DOHH2 (cell line): ENCODE data around the gene CPN2.

Experiments used
- H3F3A ChIP-seq: fragments of 200-600 bp; sonication (generic), shearing (Covaris generic); 2 replicates; pipeline ENCODE4 v1.6.0; 2016; ENCODE audit warnings: antibody characterized with exemption, mild to moderate bottlenecking; ENCODE audit not compliant: control insufficient read depth, insufficient read depth
- H3K27ac ChIP-seq: fragments of 200-600 bp; sonication (generic); 2 replicates; pipeline ENCODE4 v1.5.1; 2014; ENCODE audit warnings: low read depth, mild to moderate bottlenecking, low read length, moderate library complexity
- H3K27me3 ChIP-seq: fragments of 200-600 bp; sonication (generic); 2 replicates; pipeline ENCODE4 v1.6.1; 2014; ENCODE audit warnings: mild to moderate bottlenecking, low read length, mixed read lengths; ENCODE audit not compliant: control insufficient read depth
- H3K36me3 ChIP-seq: fragments of 200-600 bp; sonication (generic); 2 replicates; pipeline ENCODE4 v1.6.1; 2014; ENCODE audit warnings: mild to moderate bottlenecking, low read length, moderate library complexity, mixed read lengths; ENCODE audit not compliant: control insufficient read depth
- H3K4me1 ChIP-seq: fragments of 200-600 bp; sonication (generic); 2 replicates; pipeline ENCODE4 v1.6.1; 2014; ENCODE audit warnings: mild to moderate bottlenecking, low read length, mixed read lengths; ENCODE audit not compliant: control insufficient read depth
- H3K4me2 ChIP-seq: fragments of 200-600 bp; sonication (generic); 2 replicates; pipeline ENCODE4 v1.6.0; 2014; ENCODE audit warnings: mild to moderate bottlenecking, low read length, moderate library complexity
- H3K4me3 ChIP-seq: fragments of 200-600 bp; sonication (generic); 2 replicates; pipeline ENCODE4 v1.5.1; 2014; ENCODE audit warnings: mild to moderate bottlenecking, low read length, mixed read lengths
- H3K79me2 ChIP-seq: fragments of 200-600 bp; sonication (generic); 2 replicates; pipeline ENCODE4 v1.6.1; 2014; ENCODE audit warnings: mild to moderate bottlenecking, low read length, mixed read lengths; ENCODE audit not compliant: control insufficient read depth
- H3K9me2 ChIP-seq: fragments of 200-600 bp; sonication (generic); replicated peaks from 2 replicates; pipeline ENCODE4 v1.6.1; 2014; ENCODE audit warnings: mild to moderate bottlenecking, low read length, mixed read lengths; ENCODE audit not compliant: control insufficient read depth
- H3K9me3 ChIP-seq: fragments of 200-600 bp; sonication (generic); 2 replicates; pipeline ENCODE4 v1.6.1; 2014; ENCODE audit warnings: antibody characterized with exemption, low read length, mixed read lengths; ENCODE audit not compliant: control insufficient read depth, insufficient read depth
- H4K20me1 ChIP-seq: fragments of 200-600 bp; sonication (generic); 2 replicates; pipeline ENCODE4 v1.6.0; 2014; ENCODE audit warnings: low read depth, mild to moderate bottlenecking, antibody characterized with exemption, low read length, moderate library complexity; ENCODE audit not compliant: control insufficient read depth, insufficient read depth
- CTCF ChIP-seq: fragments of 200-600 bp; sonication (generic); IDR thresholded peaks from one replicate; pipeline ENCODE4 v1.5.1; 2014; ENCODE audit warnings: antibody characterized with exemption, mild to moderate bottlenecking, low read depth, low read length; ENCODE audit not compliant: poor library complexity, severe bottlenecking
- EZH2phosphoT487 ChIP-seq: fragments of 200-600 bp; sonication (generic); IDR thresholded peaks from 2 replicates; pipeline ENCODE4 v1.6.1; 2017; ENCODE audit warnings: borderline replicate concordance, mild to moderate bottlenecking, antibody characterized with exemption, low read length, moderate library complexity, mixed read lengths

CPN2 gene

GRCh38 chr3:194373028-194373427 is 21.9 kb upstream of the CPN2 start:
- no peaks in the 10 kb centered on the region for H3K79me2 ChIP-seq
- H3K4me2 ChIP-seq: no peak overlapping the region
- no peaks in the 10 kb centered on the region for H3K36me3 ChIP-seq
- no peaks in the 10 kb centered on the region for H3K4me1 ChIP-seq
- no peak overlapping the region for H3K4me3 ChIP-seq
- H3K9me2 ChIP-seq: no peaks in the 10 kb centered on the region
- no peaks in the 10 kb centered on the region for H4K20me1 ChIP-seq
- H3K27me3 ChIP-seq: peaks cover 18% of the 10 kb centered on the region
- no peak for TF ChIP-seq EZH2phosphoT487
- no peak for TF ChIP-seq CTCF
- no peak overlapping the region for H3K27ac ChIP-seq
- no peaks in the 10 kb centered on the region for H3K9me3 ChIP-seq
- no peaks in the 10 kb centered on the region for H3F3A ChIP-seq

GRCh38 chr3:194370753-194371152 is 19.6 kb upstream of the CPN2 start:
- Histone ChIP-seq H4K20me1 (no peaks in the 10 kb centered on the region), H3K27ac (no peak overlapping the region), H3K79me2 (no peaks in the 10 kb centered on the region), H3K36me3 (no peaks in the 10 kb centered on the region), H3K9me2 (no peaks in the 10 kb centered on the region), H3K4me1 (no peaks in the 10 kb centered on the region), H3K27me3 (peaks cover 18% of the 10 kb centered on the region), H3K9me3 (no peaks in the 10 kb centered on the region), H3K4me2 (no peak overlapping the region), H3F3A (no peaks in the 10 kb centered on the region), H3K4me3 (no peak overlapping the region)
- TF ChIP-seq EZH2phosphoT487: no peak
- no peak for TF ChIP-seq CTCF

GRCh38 chr3:194369522-194370279 is 18.6 kb upstream of the CPN2 start, which contains the start of gene LRRC15:
Gene LRRC15, minus strand, starts transcription at chr3:194369743. Its CDS starts 8,700 bp downstream, at chr3:194361043.
- H3K4me3 ChIP-seq: no peak within 1 kb of the TSS
- H3K4me1 ChIP-seq: no peaks in the 10 kb centered on the region
- no peaks in the 10 kb centered on the region for H3K9me2 ChIP-seq
- no peak within 1 kb of the TSS for H3K4me2 ChIP-seq
- no peaks in the 10 kb centered on the region for H4K20me1 ChIP-seq
- H3K79me2 ChIP-seq: no peaks in the 10 kb centered on the region
- no peak within 1 kb of the TSS for H3K27ac ChIP-seq
- TF ChIP-seq EZH2phosphoT487: no peak
- TF ChIP-seq CTCF: no peak
- H3K9me3 ChIP-seq: no peaks in the 10 kb centered on the region
- H3K36me3 ChIP-seq: no peaks in the 10 kb centered on the region
- peaks cover 18% of the 10 kb centered on the region for H3K27me3 ChIP-seq
- no peaks in the 10 kb centered on the region for H3F3A ChIP-seq
